BLaER1 (cell line): Measurements from ENCODE around the gene CREBRF.
A peak's percentile ranks its signal among the peaks of the same experiment; 100 is the strongest.
"Not testable (repeated sequence)": the region's sequence is repeated elsewhere in the genome, so short reads cannot be mapped to it uniquely, and the experiment has no call there.

Experiments
- H3K27ac ChIP-seq: shearing (Covaris generic); formaldehyde crosslinking; 2 replicates; pipeline ENCODE4 v1.8.1; 2022
- H3K27me3 ChIP-seq: shearing (Covaris generic); formaldehyde crosslinking; 2 replicates; pipeline ENCODE4 v1.8.1; 2022
- H3K36me3 ChIP-seq: shearing (Covaris generic); formaldehyde crosslinking; 2 replicates; pipeline ENCODE4 v1.8.1; 2022
- H3K4me1 ChIP-seq: shearing (Covaris generic); formaldehyde crosslinking; 2 replicates; pipeline ENCODE4 v1.8.1; 2022
- H3K4me2 ChIP-seq: shearing (Covaris generic); formaldehyde crosslinking; 2 replicates; pipeline ENCODE4 v1.8.1; 2022
- H3K4me3 ChIP-seq: shearing (Covaris generic); formaldehyde crosslinking; 2 replicates; pipeline ENCODE4 v1.8.1; 2022
- H3K9ac ChIP-seq: shearing (Covaris generic); formaldehyde crosslinking; 2 replicates; pipeline ENCODE4 v1.8.1; 2022
- H3K9me3 ChIP-seq: shearing (Covaris generic); formaldehyde crosslinking; 2 replicates; pipeline ENCODE4 v1.8.1; 2022
- H4K20me1 ChIP-seq: shearing (Covaris generic); formaldehyde crosslinking; 2 replicates; pipeline ENCODE4 v1.8.1; 2022
- Cebpa-rat ChIP-seq: shearing (Covaris generic); IDR thresholded peaks from 2 replicates; pipeline ENCODE4 v1.8.1; 2022

CREBRF gene

GRCh38 chr5:173033923-173034322 is 22.2 kb upstream of the CREBRF start:
- H3K4me2 ChIP-seq, result no peak overlapping the region; the same call in 1 of the 2 replicates
- no peak overlapping the region for H3K4me3 ChIP-seq
- H4K20me1 ChIP-seq, result peaks cover 70% of the 10 kb centered on the region
- H3K27ac ChIP-seq, result 0 out of 2 replicates have a peak overlapping the region, but pooled peaks have one; percentile 8
- H3K27me3 ChIP-seq, result no peaks in the 10 kb centered on the region
- TF ChIP-seq Cebpa-rat, result no peak
- H3K36me3 ChIP-seq, result peaks cover 64% of the 10 kb centered on the region
- H3K4me1 ChIP-seq, result peaks cover 37% of the 10 kb centered on the region
- H3K9me3 ChIP-seq, result no peaks in the 10 kb centered on the region
- 0 out of 2 replicates have a peak overlapping the region, but pooled peaks have one; percentile 7 for H3K9ac ChIP-seq

GRCh38 chr5:173035904-173036707 is 20.0 kb upstream of the CREBRF start:
- peaks cover 26% of the 10 kb centered on the region for H3K4me1 ChIP-seq
- no peak overlapping the region for H3K4me3 ChIP-seq
- no peaks in the 10 kb centered on the region for H3K9me3 ChIP-seq
- peak overlapping the region; percentile 56 for H3K4me2 ChIP-seq
- H3K27ac ChIP-seq, result peak overlapping the region; percentile 53
- no peak overlapping the region for H3K9ac ChIP-seq
- peaks cover 48% of the 10 kb centered on the region for H4K20me1 ChIP-seq
- peaks cover 55% of the 10 kb centered on the region for H3K36me3 ChIP-seq
- TF ChIP-seq Cebpa-rat, result no peak
- no peaks in the 10 kb centered on the region for H3K27me3 ChIP-seq

GRCh38 chr5:173039188-173039587 is 17.0 kb upstream of the CREBRF start:
- no peak for TF ChIP-seq Cebpa-rat
- no peak overlapping the region for H3K27ac ChIP-seq

GRCh38 chr5:173039964-173040363 is 16.2 kb upstream of the CREBRF start:
- Histone ChIP-seq H3K4me1 (peaks cover 14% of the 10 kb centered on the region), H3K9me3 (no peaks in the 10 kb centered on the region), H4K20me1 (peaks cover 10% of the 10 kb centered on the region), H3K36me3 (peaks cover 22% of the 10 kb centered on the region), H3K4me2 (no peak overlapping the region), H3K4me3 (no peak overlapping the region), H3K27me3 (no peaks in the 10 kb centered on the region), H3K27ac (no peak overlapping the region), H3K9ac (no peak overlapping the region)
- no peak for TF ChIP-seq Cebpa-rat

More at GRCh38 chr5:173039188-173039587, 17.0 kb upstream of the CREBRF start:
- Histone ChIP-seq H3K4me3 (no peak overlapping the region), H3K27me3 (no peaks in the 10 kb centered on the region), H4K20me1 (peaks cover 17% of the 10 kb centered on the region), H3K9ac (no peak overlapping the region), H3K9me3 (no peaks in the 10 kb centered on the region), H3K4me2 (no peak overlapping the region), H3K36me3 (peaks cover 29% of the 10 kb centered on the region), H3K4me1 (peaks cover 22% of the 10 kb centered on the region)

- Histone ChIP-seq H3K27me3 (no peaks in the 10 kb centered on the region), H3K9me3 (no peaks in the 10 kb centered on the region), H4K20me1 (no peaks in the 10 kb centered on the region), H3K4me2 (no peak overlapping the region), H3K9ac (no peak overlapping the region), H3K36me3 (peaks cover under 1% of the 10 kb centered on the region), H3K4me3 (no peak overlapping the region), H3K27ac (no peak overlapping the region), H3K4me1 (no peaks in the 10 kb centered on the region)
- no peak for TF ChIP-seq Cebpa-rat
Measured at GRCh38 chr5:173041881-173042762, 14.0 kb upstream of the CREBRF start.

- Histone ChIP-seq H4K20me1 (no peaks in the 10 kb centered on the region), H3K27ac (no peak overlapping the region), H3K9ac (no peak overlapping the region), H3K4me3 (no peak overlapping the region), H3K4me1 (no peaks in the 10 kb centered on the region), H3K4me2 (no peak overlapping the region), H3K36me3 (no peaks in the 10 kb centered on the region), H3K27me3 (no peaks in the 10 kb centered on the region), H3K9me3 (no peaks in the 10 kb centered on the region)
- no peak for TF ChIP-seq Cebpa-rat
Measured at GRCh38 chr5:173042763-173043107, 13.4 kb upstream of the CREBRF start.

GRCh38 chr5:173045474-173045873 is 10.7 kb upstream of the CREBRF start:
- no peak overlapping the region for H3K4me3 ChIP-seq
- H4K20me1 ChIP-seq, result no peaks in the 10 kb centered on the region
- no peak overlapping the region for H3K27ac ChIP-seq
- no peak overlapping the region for H3K9ac ChIP-seq
- no peak overlapping the region for H3K4me2 ChIP-seq
- H3K27me3 ChIP-seq, result no peaks in the 10 kb centered on the region
- no peaks in the 10 kb centered on the region for H3K36me3 ChIP-seq
- H3K4me1 ChIP-seq, result no peaks in the 10 kb centered on the region
- H3K9me3 ChIP-seq, result no peaks in the 10 kb centered on the region
- TF ChIP-seq Cebpa-rat, result no peak

- H3K4me1 ChIP-seq, H4K20me1 ChIP-seq, H3K4me2 ChIP-seq, H3K4me3 ChIP-seq, H3K9ac ChIP-seq, H3K27ac ChIP-seq, H3K36me3 ChIP-seq, H3K9me3 ChIP-seq, H3K27me3 ChIP-seq: not testable (repeated sequence)
Measured at GRCh38 chr5:173047096-173047837, 8.9 kb upstream of the CREBRF start.

- no peak for TF ChIP-seq Cebpa-rat
- H3K9me3 ChIP-seq, result no peaks in the 10 kb centered on the region
- H3K27ac ChIP-seq, result no peak overlapping the region
- no peak overlapping the region for H3K4me2 ChIP-seq
- H3K9ac ChIP-seq, result no peak overlapping the region
- no peaks in the 10 kb centered on the region for H3K27me3 ChIP-seq
- H4K20me1 ChIP-seq, result no peaks in the 10 kb centered on the region
- no peaks in the 10 kb centered on the region for H3K4me1 ChIP-seq
- no peaks in the 10 kb centered on the region for H3K36me3 ChIP-seq
- H3K4me3 ChIP-seq, result no peak overlapping the region
Measured at GRCh38 chr5:173047838-173048105, 8.4 kb upstream of the CREBRF start.

- peaks cover 6% of the 10 kb centered on the region; the same call in 1 of the 2 replicates for H3K4me1 ChIP-seq
- no peaks in the 10 kb centered on the region for H3K36me3 ChIP-seq
- H4K20me1 ChIP-seq, result no peaks in the 10 kb centered on the region
- H3K27ac ChIP-seq, result no peak overlapping the region
- no peak for TF ChIP-seq Cebpa-rat
- H3K27me3 ChIP-seq, result no peaks in the 10 kb centered on the region
- H3K9me3 ChIP-seq, result no peaks in the 10 kb centered on the region
- no peak overlapping the region for H3K4me2 ChIP-seq
- no peak overlapping the region for H3K9ac ChIP-seq
- H3K4me3 ChIP-seq, result no peak overlapping the region
Measured at GRCh38 chr5:173050791-173051190, 5.4 kb upstream of the CREBRF start.
